Osteoblast (primary cell): ENCODE results near the gene KCNC3. TPM values are rescaled to one million over a fixed set of nuclear protein-coding genes. Genes with fewer than 3 reads are reported as not detected.

Source experiments
- DNase-seq: peaks from one replicate; pipeline ENCODE4 v3.0.0; 2011; ENCODE audit warnings: low spot score, mixed read lengths; ENCODE audit not compliant: insufficient read length; ENCODE audit errors: missing footprints
- H2AFZ ChIP-seq: 2 replicates; pipeline ENCODE4 v1.6.0; 2011; ENCODE audit warnings: mild to moderate bottlenecking, low read length
- H3K27ac ChIP-seq: 2 replicates; pipeline ENCODE4 v1.5.1; 2011; ENCODE audit warnings: mild to moderate bottlenecking, low read depth, low read length, moderate library complexity
- H3K27me3 ChIP-seq: 2 replicates; pipeline ENCODE4 v1.6.0; 2012; ENCODE audit warnings: mild to moderate bottlenecking, control low read depth, inconsistent platforms, low read length, moderate library complexity; ENCODE audit not compliant: insufficient read depth
- H3K36me3 ChIP-seq: 2 replicates; pipeline ENCODE4 v1.5.1; 2011; ENCODE audit warnings: mild to moderate bottlenecking, low read length, control low read depth, moderate library complexity; ENCODE audit not compliant: insufficient read depth
- H3K4me1 ChIP-seq: 2 replicates; pipeline ENCODE4 v1.5.1; 2011; ENCODE audit warnings: mild to moderate bottlenecking, low read length, control low read depth, moderate library complexity; ENCODE audit not compliant: insufficient read depth
- H3K4me2 ChIP-seq: 2 replicates; pipeline ENCODE4 v1.6.0; 2011; ENCODE audit warnings: mild to moderate bottlenecking, low read length; ENCODE audit not compliant: insufficient read depth
- H3K4me3 ChIP-seq: fragments of 200-600 bp; sonication (generic); 3 replicates; pipeline ENCODE4 v1.5.1; 2012; ENCODE audit warnings: mild to moderate bottlenecking, low read length, inconsistent platforms; ENCODE audit not compliant: insufficient read depth
- H3K79me2 ChIP-seq: 2 replicates; pipeline ENCODE4 v1.6.0; 2012; ENCODE audit warnings: mild to moderate bottlenecking, low read length, control low read depth, inconsistent platforms; ENCODE audit not compliant: insufficient read depth
- H3K9me3 ChIP-seq: 2 replicates; pipeline ENCODE4 v1.5.1; 2011; ENCODE audit warnings: low read depth, low read length, control low read depth
- H4K20me1 ChIP-seq: 2 replicates; pipeline ENCODE4 v1.6.0; 2012; ENCODE audit warnings: mild to moderate bottlenecking, low read length, control low read depth; ENCODE audit not compliant: insufficient read depth
- CTCF ChIP-seq: IDR thresholded peaks from 2 replicates; pipeline ENCODE4 v1.5.1; 2011; ENCODE audit warnings: mild to moderate bottlenecking, low read depth, low read length, moderate library complexity; ENCODE audit errors: extremely low read depth
- total RNA-seq: library from RNA; depleted of rRNA; stranded (reverse); fragments of >200 nt; gene quantifications from 2 replicates; pipeline ENCODE4 v1.2.3, GENCODE V29; 2012

Gene KCNC3
- total RNA-seq, 1 donor = not detected

DNA sequence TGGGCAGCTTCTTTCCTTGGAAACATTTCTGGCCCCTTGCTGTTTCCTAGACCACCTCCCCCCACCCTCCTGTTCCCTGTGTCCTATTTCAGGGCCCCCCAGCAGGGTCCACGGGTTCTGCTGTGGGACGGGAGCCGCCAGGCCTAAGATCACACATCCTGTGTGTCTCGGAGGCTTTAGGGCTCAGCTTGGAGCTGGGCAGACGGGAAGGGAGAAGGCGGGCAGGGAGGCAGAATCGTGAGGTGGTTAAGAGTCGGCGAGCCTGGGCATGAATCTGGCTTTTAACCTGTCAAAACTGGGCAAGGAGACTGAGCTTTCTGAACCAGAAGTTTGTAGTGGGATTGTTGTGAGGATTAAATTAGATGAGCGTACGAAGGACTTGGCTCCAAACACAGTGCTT, 4.8 kb downstream of the KCNC3 start:
- Histone ChIP-seq H3K4me1 (no peaks in the 10 kb centered on the region), H3K4me3 (no peak overlapping the region), H2AFZ (no peak overlapping the region), H3K36me3 (no peaks in the 10 kb centered on the region), H3K79me2 (no peaks in the 10 kb centered on the region), H4K20me1 (no peaks in the 10 kb centered on the region), H3K9me3 (no peaks in the 10 kb centered on the region), H3K27ac (no peak overlapping the region), H3K4me2 (no peak overlapping the region), H3K27me3 (peaks cover 28% of the 10 kb centered on the region)
- peak; percentile 81 for DNase-seq
- TF ChIP-seq CTCF = no peak

DNA sequence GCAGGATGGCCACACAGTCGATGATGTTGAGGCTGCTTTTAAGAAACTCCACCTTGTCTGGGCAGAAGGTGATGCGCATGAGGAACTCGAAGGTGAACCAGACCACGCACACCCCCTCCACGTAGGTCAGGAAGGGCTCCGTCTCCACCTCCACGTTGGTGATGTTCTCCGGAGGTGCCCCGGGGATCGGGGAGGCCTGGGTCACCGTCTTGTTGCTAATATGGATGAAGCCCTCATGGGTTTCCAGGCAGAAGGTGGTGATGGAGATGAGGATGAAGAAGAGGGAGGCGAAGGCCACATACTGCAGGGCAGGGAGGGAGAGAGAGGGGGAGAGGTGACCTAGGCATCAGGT, 5.4 kb downstream of the KCNC3 start:
- Histone ChIP-seq H2AFZ (no peak overlapping the region), H3K27ac (no peak overlapping the region), H3K4me3 (no peak overlapping the region), H3K4me1 (no peaks in the 10 kb centered on the region), H3K27me3 (peaks cover 27% of the 10 kb centered on the region), H3K4me2 (no peak overlapping the region), H4K20me1 (no peaks in the 10 kb centered on the region), H3K79me2 (no peaks in the 10 kb centered on the region), H3K9me3 (no peaks in the 10 kb centered on the region), H3K36me3 (no peaks in the 10 kb centered on the region)
- TF ChIP-seq CTCF = no peak
- peak; percentile 42 for DNase-seq

DNA sequence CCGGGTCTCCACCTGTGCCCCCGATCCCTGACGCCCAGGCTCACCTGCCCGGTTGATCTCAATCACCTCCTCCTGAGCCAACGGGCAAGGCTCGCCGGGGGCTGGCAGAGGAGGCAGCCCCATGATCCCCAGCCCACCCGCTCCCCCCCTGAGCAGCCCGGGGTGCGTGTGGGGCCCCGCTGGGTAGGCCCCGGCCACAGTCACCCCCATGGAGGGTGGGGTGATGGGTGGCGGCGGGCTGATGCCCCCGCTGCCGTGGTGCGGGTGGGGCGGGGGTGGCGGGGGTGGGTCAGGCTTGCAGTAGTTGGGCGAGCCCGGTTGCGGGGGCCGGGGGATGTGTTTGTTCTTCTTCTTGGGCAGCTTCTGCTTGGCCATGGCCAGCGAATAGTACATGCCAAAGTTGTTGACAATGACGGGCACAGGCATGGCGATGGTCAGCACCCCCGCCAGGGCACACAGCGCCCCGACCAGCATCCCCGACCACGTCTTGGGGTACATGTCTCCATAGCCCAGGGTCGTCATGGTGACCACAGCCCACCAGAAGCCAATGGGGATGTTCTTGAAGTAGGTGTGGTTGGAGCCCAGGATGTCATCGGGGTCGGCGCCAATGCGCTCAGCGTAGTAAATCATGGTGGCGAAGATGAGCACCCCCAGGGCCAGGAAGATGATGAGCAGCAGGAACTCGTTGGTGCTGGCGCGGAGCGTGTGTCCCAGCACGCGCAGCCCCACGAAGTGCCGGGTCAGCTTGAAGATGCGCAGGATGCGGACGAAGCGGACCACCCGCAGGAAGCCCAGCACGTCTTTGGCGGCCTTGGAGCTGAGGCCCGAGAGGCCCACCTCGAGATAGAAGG, 6.0 kb downstream of the KCNC3 start:
- no peaks in the 10 kb centered on the region for H3K79me2 ChIP-seq
- DNase-seq = peak; percentile 57
- no peak overlapping the region for H2AFZ ChIP-seq
- no peaks in the 10 kb centered on the region for H3K9me3 ChIP-seq
- H3K27ac ChIP-seq = no peak overlapping the region
- H3K4me2 ChIP-seq = no peak overlapping the region
- no peaks in the 10 kb centered on the region for H3K36me3 ChIP-seq
- no peaks in the 10 kb centered on the region for H4K20me1 ChIP-seq
- H3K4me3 ChIP-seq = no peak overlapping the region
- H3K4me1 ChIP-seq = no peaks in the 10 kb centered on the region
- no peak for TF ChIP-seq CTCF
- H3K27me3 ChIP-seq = peaks cover 23% of the 10 kb centered on the region

- Histone ChIP-seq H3K9me3 (no peaks in the 10 kb centered on the region), H3K4me1 (no peaks in the 10 kb centered on the region), H3K79me2 (no peaks in the 10 kb centered on the region), H3K4me3 (no peak overlapping the region), H3K4me2 (no peak overlapping the region), H2AFZ (no peak overlapping the region), H3K36me3 (no peaks in the 10 kb centered on the region), H4K20me1 (no peaks in the 10 kb centered on the region), H3K27ac (no peak overlapping the region), H3K27me3 (peaks cover 16% of the 10 kb centered on the region)
- DNase-seq = peak; percentile 53
- TF ChIP-seq CTCF = no peak
Measured at GRCh38 chr19:50322234-50322633, 6.9 kb downstream of the KCNC3 start.
